ENCODE results near the gene COPS6.

The COPS6 gene

GRCh38 chr7:100088621-100089457 lies at the start of gene COPS6:
Gene COPS6, plus strand, starts transcription at chr7:100088969. Its CDS starts 22 bp downstream, at chr7:100088991.
- Mint-ChIP-seq H3K4me1 (peaks cover 31% of the 10 kb centered on the region), H3K27ac (peak within 1 kb of the TSS; percentile 82), H3K4me3 (peak within 1 kb of the TSS; percentile 90), H3K27me3 (no peaks in the 10 kb centered on the region), H3K36me3 (peaks cover 37% of the 10 kb centered on the region), H3K9me3 (no peaks in the 10 kb centered on the region)
- peak; percentile 84 for ATAC-seq

DNA sequence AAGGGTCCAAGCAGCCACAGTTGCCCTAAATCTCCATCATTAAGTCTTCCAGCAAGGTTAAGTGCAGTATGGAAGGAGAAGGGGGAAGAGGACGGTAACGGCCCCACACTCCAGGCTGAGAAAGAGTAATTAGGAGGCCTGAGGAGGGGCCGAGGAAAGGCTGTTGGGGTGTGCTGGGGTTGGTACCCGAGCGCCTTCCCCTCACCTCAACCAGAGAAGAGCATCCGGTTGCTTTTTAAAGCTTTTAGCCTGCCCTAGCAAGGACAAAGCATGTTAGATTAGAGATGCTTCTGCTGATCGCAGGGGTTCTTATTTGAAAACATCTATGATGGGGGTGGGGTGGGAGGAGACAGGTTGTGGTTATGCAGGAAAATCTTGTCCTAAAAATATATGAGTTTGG lies 48.2 kb upstream of the COPS6 start:
- Mint-ChIP-seq H3K27me3 (no peaks in the 10 kb centered on the region), H3K36me3 (peaks cover 23% of the 10 kb centered on the region), H3K9me3 (no peaks in the 10 kb centered on the region), H3K4me1 (peaks cover 6% of the 10 kb centered on the region), H3K4me3 (no peak overlapping the region), H3K27ac (no peak overlapping the region)
- no peak for ATAC-seq

GRCh38 chr7:100044718-100045117 lies 44.1 kb upstream of the COPS6 start:
- H3K4me3 Mint-ChIP-seq, result peak overlapping the region; percentile 46
- no peaks in the 10 kb centered on the region for H3K36me3 Mint-ChIP-seq
- no peaks in the 10 kb centered on the region for H3K9me3 Mint-ChIP-seq
- no peaks in the 10 kb centered on the region for H3K27me3 Mint-ChIP-seq
- peak; percentile 62 for ATAC-seq
- peak overlapping the region; percentile 33 for H3K27ac Mint-ChIP-seq
- peaks cover 6% of the 10 kb centered on the region for H3K4me1 Mint-ChIP-seq

DNA sequence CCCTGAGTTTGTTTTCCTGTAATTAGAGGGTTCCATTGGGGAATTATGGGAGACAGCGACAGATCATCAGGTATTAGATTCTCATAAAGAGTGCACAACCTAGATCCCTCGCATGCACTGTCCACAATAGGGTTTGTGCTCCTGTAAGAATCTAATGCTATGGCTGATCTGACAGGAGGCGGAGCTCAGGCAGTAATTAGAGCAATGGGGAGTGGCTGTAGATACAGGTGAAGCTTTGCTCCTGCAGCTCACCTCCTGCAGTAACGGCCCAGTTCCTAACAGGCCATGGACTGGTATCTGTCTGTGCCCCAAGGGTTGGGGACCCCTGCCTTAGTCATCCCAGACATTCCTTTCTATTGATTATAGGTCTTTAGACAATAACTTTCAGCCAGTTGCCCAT lies 40.1 kb upstream of the COPS6 start:
- peaks cover 18% of the 10 kb centered on the region for H3K4me1 Mint-ChIP-seq
- no peaks in the 10 kb centered on the region for H3K27me3 Mint-ChIP-seq
- no peaks in the 10 kb centered on the region for H3K36me3 Mint-ChIP-seq
- H3K4me3 Mint-ChIP-seq, result no peak overlapping the region
- peak overlapping the region; percentile 92 for H3K27ac Mint-ChIP-seq
- ATAC-seq, result no peak
- H3K9me3 Mint-ChIP-seq, result no peaks in the 10 kb centered on the region

DNA sequence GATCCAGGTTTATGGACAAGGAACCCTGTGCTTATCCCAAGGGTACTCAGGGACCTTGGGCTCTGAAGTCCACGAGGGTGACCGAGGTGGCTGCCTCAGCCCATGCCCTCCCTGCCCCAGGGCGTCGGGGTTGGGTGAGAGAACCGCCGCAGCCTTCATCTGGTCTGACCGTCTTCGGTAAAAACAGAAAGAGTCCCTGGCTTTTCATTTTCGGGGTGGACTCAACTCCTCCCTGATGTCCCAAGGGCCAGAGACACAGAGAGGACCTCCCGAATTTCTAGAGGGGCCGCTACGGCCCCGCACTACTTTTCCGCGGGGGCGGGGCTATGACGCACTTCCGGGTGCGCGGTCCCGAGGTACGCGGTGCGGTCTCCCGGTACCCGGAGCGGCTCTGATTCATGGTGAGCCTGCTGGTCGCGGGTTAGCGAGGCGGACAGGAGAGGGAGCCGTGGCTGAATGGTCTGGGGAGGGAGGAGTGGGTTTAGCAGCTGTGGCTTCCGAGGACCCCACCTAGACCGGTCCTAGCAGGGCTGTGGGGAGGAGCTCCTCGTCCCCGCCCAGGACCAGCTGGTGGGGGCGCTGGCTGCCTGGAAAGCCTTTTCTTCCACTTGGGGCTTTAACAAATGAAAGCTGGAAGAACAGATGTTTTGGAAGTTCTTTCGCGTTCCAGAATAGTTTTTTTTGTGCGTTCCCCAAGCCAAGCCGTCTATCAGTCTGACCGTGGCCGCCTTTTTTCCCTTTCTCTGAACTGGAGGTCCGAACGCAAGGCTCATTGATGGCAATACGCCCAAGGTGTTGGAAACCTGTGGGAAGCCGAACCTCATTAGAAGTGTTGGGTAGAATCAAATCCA lies 39.1 kb upstream of the COPS6 start, which contains the start of gene ZSCAN21:
Gene ZSCAN21, plus strand, starts transcription at position 334 of the 851 bp plus-strand sequence. CDS start 7,233 bp downstream, outside the sequence.
- no peaks in the 10 kb centered on the region for H3K9me3 Mint-ChIP-seq
- H3K4me3 Mint-ChIP-seq, result peak within 1 kb of the TSS; percentile 95
- ATAC-seq, result peak; percentile 97
- H3K36me3 Mint-ChIP-seq, result no peaks in the 10 kb centered on the region
- peaks cover 15% of the 10 kb centered on the region for H3K4me1 Mint-ChIP-seq
- H3K27ac Mint-ChIP-seq, result peak within 1 kb of the TSS; percentile 92
- H3K27me3 Mint-ChIP-seq, result no peaks in the 10 kb centered on the region

DNA sequence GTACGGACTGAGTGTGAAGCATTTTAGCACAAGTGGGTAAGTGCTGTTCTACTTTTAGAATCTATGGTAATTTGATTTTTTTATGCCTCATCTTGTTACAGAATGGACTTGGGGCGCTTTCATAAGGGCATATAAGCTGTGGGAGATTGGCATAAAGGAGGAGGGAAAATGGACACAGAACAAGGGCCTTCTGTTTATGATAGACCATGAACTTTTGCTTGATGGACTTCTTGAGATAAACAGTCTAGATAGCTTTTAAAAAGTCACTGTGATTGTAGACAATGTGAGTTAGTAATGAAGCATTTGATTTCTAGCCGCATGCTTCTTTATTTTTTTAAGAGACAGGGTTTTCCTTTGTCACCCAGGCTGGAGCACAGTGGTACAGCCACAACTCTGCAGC lies 37.2 kb upstream of the COPS6 start:
- peaks cover under 1% of the 10 kb centered on the region for H3K36me3 Mint-ChIP-seq
- ATAC-seq, result no peak
- H3K27ac Mint-ChIP-seq, result no peak overlapping the region
- no peaks in the 10 kb centered on the region for H3K9me3 Mint-ChIP-seq
- no peaks in the 10 kb centered on the region for H3K27me3 Mint-ChIP-seq
- peaks cover 12% of the 10 kb centered on the region for H3K4me1 Mint-ChIP-seq
- no peak overlapping the region for H3K4me3 Mint-ChIP-seq

DNA sequence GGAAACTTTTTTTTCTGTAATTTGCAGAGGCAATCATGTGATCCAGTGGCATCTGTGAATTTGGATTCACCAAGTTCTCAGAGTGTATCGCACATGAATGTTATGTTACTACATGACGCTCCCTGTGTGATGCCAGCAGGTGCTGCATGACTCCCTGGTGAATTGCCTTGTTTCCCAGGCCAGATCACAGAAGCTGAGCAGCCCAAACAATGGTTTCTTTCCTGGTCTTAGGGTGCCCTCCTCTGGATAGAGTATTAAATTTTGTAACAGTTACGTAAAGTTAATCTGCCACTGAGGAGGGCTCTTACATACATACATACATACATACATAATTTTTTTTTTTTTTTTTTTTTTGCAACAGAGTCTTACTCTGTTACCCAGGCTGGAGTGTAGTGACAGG lies 35.6 kb upstream of the COPS6 start:
- H3K27me3 Mint-ChIP-seq, result no peaks in the 10 kb centered on the region
- no peaks in the 10 kb centered on the region for H3K9me3 Mint-ChIP-seq
- H3K27ac Mint-ChIP-seq, result no peak overlapping the region
- peaks cover 16% of the 10 kb centered on the region for H3K36me3 Mint-ChIP-seq
- peaks cover 16% of the 10 kb centered on the region for H3K4me1 Mint-ChIP-seq
- ATAC-seq, result no peak
- H3K4me3 Mint-ChIP-seq, result no peak overlapping the region

GRCh38 chr7:100057006-100057405 lies 31.8 kb upstream of the COPS6 start:
- Mint-ChIP-seq H3K4me1 (peaks cover 6% of the 10 kb centered on the region), H3K27me3 (no peaks in the 10 kb centered on the region), H3K4me3 (no peak overlapping the region), H3K9me3 (no peaks in the 10 kb centered on the region), H3K27ac (no peak overlapping the region), H3K36me3 (peaks cover 38% of the 10 kb centered on the region)
- no peak for ATAC-seq

- H3K27me3 Mint-ChIP-seq, result no peaks in the 10 kb centered on the region
- peaks cover 6% of the 10 kb centered on the region for H3K4me1 Mint-ChIP-seq
- no peaks in the 10 kb centered on the region for H3K9me3 Mint-ChIP-seq
- peak; percentile 43 for ATAC-seq
- peaks cover 46% of the 10 kb centered on the region for H3K36me3 Mint-ChIP-seq
- no peak overlapping the region for H3K4me3 Mint-ChIP-seq
- H3K27ac Mint-ChIP-seq, result no peak overlapping the region
Measured at GRCh38 chr7:100059251-100059739, 29.5 kb upstream of the COPS6 start.

DNA sequence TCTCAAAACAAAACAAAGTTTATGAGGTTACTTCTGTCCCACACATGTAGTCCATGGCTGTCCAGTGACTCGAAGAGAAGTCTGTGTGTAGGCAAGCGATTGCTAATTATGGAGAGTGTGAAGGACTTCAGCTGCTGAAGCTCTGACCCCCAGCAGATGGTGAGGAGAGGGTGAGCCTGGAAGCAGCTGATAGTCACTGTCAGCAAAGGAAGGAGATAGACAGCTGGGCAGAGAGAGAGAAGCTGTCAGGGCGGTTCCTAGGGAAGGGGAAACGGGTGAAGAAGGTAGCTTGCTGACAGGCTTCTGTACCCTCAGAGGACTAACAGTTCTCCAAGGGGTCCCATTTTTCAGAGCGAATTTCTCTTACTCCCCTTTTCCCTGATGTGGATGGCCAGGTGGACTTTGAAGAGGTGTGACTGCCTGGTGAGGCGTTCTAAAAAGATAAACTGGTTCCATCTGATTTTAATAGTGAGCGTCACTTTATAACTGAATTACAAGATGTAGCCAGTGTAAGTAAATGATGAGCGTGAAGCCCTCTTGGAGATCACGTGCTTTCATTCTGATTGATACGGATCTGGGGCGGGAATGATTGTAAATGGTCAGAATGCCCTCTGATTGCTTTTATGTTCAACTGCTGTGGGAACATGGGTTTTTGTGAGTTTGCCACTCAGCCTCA lies 27.1 kb upstream of the COPS6 start:
- Mint-ChIP-seq H3K4me1 (peaks cover 6% of the 10 kb centered on the region), H3K36me3 (peaks cover 54% of the 10 kb centered on the region)
- ATAC-seq, result no peak

GRCh38 chr7:100063376-100063775 lies 25.4 kb upstream of the COPS6 start:
- no peaks in the 10 kb centered on the region for H3K4me1 Mint-ChIP-seq
- no peaks in the 10 kb centered on the region for H3K27me3 Mint-ChIP-seq
- peaks cover 48% of the 10 kb centered on the region for H3K36me3 Mint-ChIP-seq
- no peak overlapping the region for H3K4me3 Mint-ChIP-seq
- no peak for ATAC-seq
- no peak overlapping the region for H3K27ac Mint-ChIP-seq
- H3K9me3 Mint-ChIP-seq, result no peaks in the 10 kb centered on the region

More for the DNA sequence above, 27.1 kb upstream of the COPS6 start:
- Mint-ChIP-seq H3K9me3 (no peaks in the 10 kb centered on the region), H3K27me3 (no peaks in the 10 kb centered on the region), H3K4me3 (no peak overlapping the region), H3K27ac (no peak overlapping the region)

GRCh38 chr7:100064162-100064561 lies 24.6 kb upstream of the COPS6 start:
- no peaks in the 10 kb centered on the region for H3K9me3 Mint-ChIP-seq
- peaks cover 48% of the 10 kb centered on the region for H3K36me3 Mint-ChIP-seq
- H3K27ac Mint-ChIP-seq, result no peak overlapping the region

DNA sequence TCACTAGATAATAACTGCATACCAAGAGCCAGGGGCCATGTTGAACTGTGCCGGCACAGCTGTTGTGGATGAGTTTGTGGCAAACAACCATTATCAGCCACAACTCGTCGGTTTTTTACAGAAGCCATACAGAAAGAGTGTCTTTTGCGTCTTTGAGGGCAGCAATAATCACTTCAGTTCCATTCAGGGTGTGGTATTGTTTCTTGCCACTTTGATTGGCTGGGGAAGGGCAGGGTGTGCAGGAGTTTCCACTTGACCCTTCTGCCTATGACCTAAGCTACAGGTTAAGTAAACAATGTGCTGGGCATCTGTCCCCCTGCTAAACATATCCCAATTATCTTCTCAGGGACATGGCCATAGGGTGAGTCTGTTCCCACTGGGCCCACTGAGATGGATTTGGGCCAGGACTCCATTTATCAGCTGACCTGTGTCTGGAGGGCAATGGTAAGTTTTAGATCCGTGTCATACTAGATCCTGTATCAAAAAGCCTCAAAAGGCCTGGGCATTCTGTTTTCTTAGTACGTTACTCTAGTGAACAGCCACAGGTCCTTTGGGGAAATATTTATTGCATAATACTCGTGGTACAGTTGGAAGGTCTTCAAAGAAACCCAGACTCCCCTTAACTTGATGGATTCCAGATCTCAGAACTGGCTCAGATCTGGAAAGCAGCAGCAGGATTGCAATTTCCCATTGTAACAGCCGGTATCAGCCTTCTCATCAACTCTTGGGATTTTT lies 23.1 kb upstream of the COPS6 start:
- no peak overlapping the region for H3K27ac Mint-ChIP-seq
- ATAC-seq, result no peak
- no peaks in the 10 kb centered on the region for H3K4me1 Mint-ChIP-seq
- H3K9me3 Mint-ChIP-seq, result peaks cover 5% of the 10 kb centered on the region
- peaks cover 53% of the 10 kb centered on the region for H3K36me3 Mint-ChIP-seq
- H3K4me3 Mint-ChIP-seq, result no peak overlapping the region
- no peaks in the 10 kb centered on the region for H3K27me3 Mint-ChIP-seq

More at GRCh38 chr7:100064162-100064561, 24.6 kb upstream of the COPS6 start:
- no peak for ATAC-seq
- no peak overlapping the region for H3K4me3 Mint-ChIP-seq
- H3K4me1 Mint-ChIP-seq, result no peaks in the 10 kb centered on the region
- no peaks in the 10 kb centered on the region for H3K27me3 Mint-ChIP-seq

- H3K27ac Mint-ChIP-seq, result no peak overlapping the region
- H3K9me3 Mint-ChIP-seq, result peaks cover 12% of the 10 kb centered on the region
- H3K4me3 Mint-ChIP-seq, result no peak overlapping the region
- no peaks in the 10 kb centered on the region for H3K4me1 Mint-ChIP-seq
- no peaks in the 10 kb centered on the region for H3K27me3 Mint-ChIP-seq
- peaks cover 54% of the 10 kb centered on the region for H3K36me3 Mint-ChIP-seq
- no peak for ATAC-seq
Measured at GRCh38 chr7:100066953-100067352, 21.8 kb upstream of the COPS6 start.
